H9 (cell line): Measurements from ENCODE around the gene WNT5B. TPM values are rescaled to one million over a fixed set of nuclear protein-coding genes. Genes with fewer than 3 reads are reported as not detected.

ENCODE experiments used
- DNase-seq: peaks from one replicate; pipeline ENCODE4 v3.0.0-alpha.2; 2017
- H2AFZ ChIP-seq: one replicate; pipeline ENCODE4 v1.6.1; 2013; ENCODE audit warnings: mild to moderate bottlenecking, low read length, control low read depth, moderate library complexity
- H2AK5ac ChIP-seq: 2 replicates; pipeline ENCODE4 v1.6.1; 2013; ENCODE audit warnings: low read length, control low read depth, mixed read lengths; ENCODE audit not compliant: insufficient read length
- H2BK120ac ChIP-seq: one replicate; pipeline ENCODE4 v1.6.1; 2013; ENCODE audit warnings: low read depth, mild to moderate bottlenecking, low read length, control low read depth, inconsistent platforms; ENCODE audit not compliant: poor library complexity, severe bottlenecking
- H2BK12ac ChIP-seq: 2 replicates; pipeline ENCODE4 v1.6.1; 2013; ENCODE audit warnings: low read length, control low read depth, mixed read lengths, low read depth; ENCODE audit not compliant: insufficient read length
- H2BK15ac ChIP-seq: 2 replicates; pipeline ENCODE4 v1.6.1; 2013; ENCODE audit warnings: low read depth, low read length, control low read depth
- H2BK20ac ChIP-seq: one replicate; pipeline ENCODE4 v1.6.1; 2013; ENCODE audit warnings: low read depth, mild to moderate bottlenecking, low read length, control low read depth, inconsistent platforms; ENCODE audit not compliant: poor library complexity, severe bottlenecking
- H2BK5ac ChIP-seq: 2 replicates; pipeline ENCODE4 v1.6.1; 2013; ENCODE audit warnings: low read length, control low read depth, mixed read lengths; ENCODE audit not compliant: insufficient read length
- H3K14ac ChIP-seq: 2 replicates; pipeline ENCODE4 v1.6.1; 2013; ENCODE audit warnings: low read length, control low read depth; ENCODE audit not compliant: insufficient read depth
- H3K18ac ChIP-seq: 2 replicates; pipeline ENCODE4 v1.6.1; 2013; ENCODE audit warnings: low read depth, mild to moderate bottlenecking, mixed read lengths, low read length, control low read depth; ENCODE audit not compliant: insufficient read length
- H3K23ac ChIP-seq: 2 replicates; pipeline ENCODE4 v1.6.1; 2013; ENCODE audit warnings: low read length, control low read depth, mixed read lengths, low read depth; ENCODE audit not compliant: insufficient read length
- H3K23me2 ChIP-seq: 2 replicates; pipeline ENCODE4 v1.6.1; 2013; ENCODE audit warnings: low read depth, mild to moderate bottlenecking, mixed read lengths, low read length, control low read depth; ENCODE audit not compliant: insufficient read length, poor library complexity, severe bottlenecking
- H3K27ac ChIP-seq: 2 replicates; pipeline ENCODE4 v1.5.1; 2013; ENCODE audit warnings: low read length, control low read depth, mixed read lengths, low read depth; ENCODE audit not compliant: insufficient read length
- H3K27me3 ChIP-seq: 2 replicates; pipeline ENCODE4 v1.6.1; 2013; ENCODE audit warnings: low read length, control low read depth, inconsistent platforms; ENCODE audit not compliant: insufficient read depth
- H3K4ac ChIP-seq: 2 replicates; pipeline ENCODE4 v1.6.1; 2013; ENCODE audit warnings: low read depth, mild to moderate bottlenecking, control low read depth, inconsistent platforms, low read length, moderate library complexity
- H3K4me1 ChIP-seq: 2 replicates; pipeline ENCODE4 v1.6.1; 2013; ENCODE audit warnings: low read length, control low read depth, inconsistent platforms; ENCODE audit not compliant: insufficient read depth
- H3K4me2 ChIP-seq: 2 replicates; pipeline ENCODE4 v1.6.1; 2013; ENCODE audit warnings: low read length, control low read depth, mixed read lengths; ENCODE audit not compliant: insufficient read length, insufficient read depth
- H3K56ac ChIP-seq: 2 replicates; pipeline ENCODE4 v1.6.1; 2013; ENCODE audit warnings: low read depth, mild to moderate bottlenecking, mixed read lengths, low read length, control low read depth; ENCODE audit not compliant: insufficient read length
- H3K79me1 ChIP-seq: 2 replicates; pipeline ENCODE4 v1.6.1; 2013; ENCODE audit warnings: low read depth, mild to moderate bottlenecking, moderate library complexity, low read length, control low read depth, inconsistent platforms; ENCODE audit not compliant: insufficient read depth, poor library complexity, severe bottlenecking
- H3K79me2 ChIP-seq: 2 replicates; pipeline ENCODE4 v1.6.1; 2013; ENCODE audit warnings: low read length, control low read depth, inconsistent platforms; ENCODE audit not compliant: insufficient read depth
- H3K9ac ChIP-seq: 2 replicates; pipeline ENCODE4 v1.6.1; 2013; ENCODE audit warnings: low read length, control low read depth, mixed read lengths; ENCODE audit not compliant: insufficient read length; ENCODE audit errors: extremely low read depth
- H3K9me3 ChIP-seq: one replicate; pipeline ENCODE4 v1.6.1; 2013; ENCODE audit warnings: low read depth, low read length, inconsistent platforms; ENCODE audit not compliant: control insufficient read depth
- H3T11ph ChIP-seq: one replicate; pipeline ENCODE4 v1.6.1; 2013; ENCODE audit warnings: mild to moderate bottlenecking, low read length, control low read depth, inconsistent platforms
- H4K20me1 ChIP-seq: one replicate; pipeline ENCODE4 v1.6.1; 2013; ENCODE audit not compliant: control insufficient read depth, insufficient read length, insufficient read depth
- H4K5ac ChIP-seq: 2 replicates; pipeline ENCODE4 v1.6.1; 2013; ENCODE audit warnings: low read depth, mild to moderate bottlenecking, mixed read lengths, low read length, control low read depth; ENCODE audit not compliant: insufficient read length
- H4K8ac ChIP-seq: replicated peaks from 2 replicates; pipeline ENCODE4 v1.6.1; 2013; ENCODE audit warnings: low read length, control low read depth, mixed read lengths, low read depth; ENCODE audit not compliant: insufficient read length
- H4K91ac ChIP-seq: 2 replicates; pipeline ENCODE4 v1.6.1; 2013; ENCODE audit warnings: low read depth, mild to moderate bottlenecking, moderate library complexity, mixed read lengths, low read length, control low read depth; ENCODE audit not compliant: insufficient read length
- H3K27ac Mint-ChIP-seq, 3 experiments: 2 replicates in 2 of 3; 3 replicates in 1 of 3; pipeline ENCODE4 v1.8.0; 2020 to 2021; ENCODE audit warnings: mixed read lengths in 3 of 3, mild to moderate bottlenecking in 1 of 3, moderate library complexity in 1 of 3
- H3K27me3 Mint-ChIP-seq: 2 replicates; pipeline ENCODE4 v1.8.0; 2021; ENCODE audit warnings: low read depth, mild to moderate bottlenecking, moderate library complexity, mixed read lengths
- H3K36me3 Mint-ChIP-seq, 3 experiments: 2 replicates in 2 of 3; 3 replicates in 1 of 3; pipeline ENCODE4 v1.8.0; 2020 to 2021; ENCODE audit warnings: low read depth in 3 of 3, mixed read lengths in 3 of 3; ENCODE audit not compliant: insufficient read depth in 1 of 3
- H3K4me1 Mint-ChIP-seq, 2 experiments: 2 replicates each; pipeline ENCODE4 v1.8.0; 2020; ENCODE audit warnings: mixed read lengths in 2 of 2
- H3K4me3 Mint-ChIP-seq, 2 experiments: 2 replicates in 1 of 2; 3 replicates in 1 of 2; pipeline ENCODE4 v1.8.0; 2020 to 2021; ENCODE audit warnings: mild to moderate bottlenecking in 2 of 2, mixed read lengths in 2 of 2, moderate library complexity in 1 of 2
- H3K9me3 Mint-ChIP-seq, 2 experiments: 2 replicates in 1 of 2; 3 replicates in 1 of 2; pipeline ENCODE4 v1.8.0; 2020; ENCODE audit warnings: mild to moderate bottlenecking in 2 of 2, mixed read lengths in 2 of 2, moderate library complexity in 1 of 2
- WGBS: extraction: QIAGEN DNeasy Blood & Tissue Kit; methylation state at CpG from one replicate; pipeline ENCODE4 v1.1.7; 2013; ENCODE audit warnings: missing lambda C conversion rate, low lambda C conversion rate, mixed read lengths; ENCODE audit not compliant: insufficient read length; ENCODE audit errors: extremely low coverage; 5-methylcytosine and 5-hydroxymethylcytosine counted together
- total RNA-seq: library from RNA; stranded (reverse); gene quantifications from 2 replicates; pipeline ENCODE4 v1.2.1, GENCODE V29; 2021
- TF ChIP-seq, protein P1 (sequence below): fragments of 200-600 bp; sonication (generic); conservative IDR thresholded peaks from 3 replicates; pipeline ENCODE4 v1.8.0; 2021; ENCODE audit warnings: antibody characterized with exemption, mild to moderate bottlenecking

Gene WNT5B
- total RNA-seq, 1 experiment from 2014 or later = 1.5 TPM

DNA sequence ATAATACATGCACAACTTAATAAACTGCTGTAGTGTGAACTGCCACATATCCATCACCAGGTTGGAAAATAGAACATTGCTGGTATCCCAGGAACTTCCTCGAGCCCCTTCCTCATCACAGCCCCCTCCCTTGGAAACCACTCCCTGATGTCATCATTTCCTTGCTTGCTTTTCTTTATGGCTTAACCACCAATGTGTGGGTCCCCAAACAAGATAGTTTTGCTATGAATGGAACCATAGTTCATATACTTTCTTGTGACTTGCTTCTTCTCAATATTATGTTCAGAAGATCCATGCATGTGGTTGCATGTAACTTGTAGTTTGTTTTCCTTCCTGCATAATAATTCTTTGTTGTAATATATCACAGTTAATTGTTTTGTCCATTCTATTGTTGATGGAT lies 8.9 kb upstream of the WNT5B start:
- H2BK15ac ChIP-seq = no peak overlapping the region
- H2BK5ac ChIP-seq = no peak overlapping the region
- H2BK20ac ChIP-seq = no peak overlapping the region
- no peak overlapping the region for H2BK120ac ChIP-seq
- no peak overlapping the region for H2AFZ ChIP-seq
- no peak overlapping the region for H4K5ac ChIP-seq
- no peak overlapping the region for H3T11ph ChIP-seq
- H4K91ac ChIP-seq = no peak overlapping the region
- no peaks in the 10 kb centered on the region for H3K79me1 ChIP-seq
- Mint-ChIP-seq H3K9me3 (no peaks in the 10 kb centered on the region), H3K27me3 (peaks cover 43% of the 10 kb centered on the region), H3K27ac (no peak overlapping the region), H3K36me3 (no peaks in the 10 kb centered on the region), H3K4me3 (no peak overlapping the region), H3K4me1 (peaks cover 13 to 16% of the 10 kb centered on the region in 2 experiments)
- H3K4me2 ChIP-seq = no peak overlapping the region
- no peaks in the 10 kb centered on the region for H3K9me3 ChIP-seq
- H3K18ac ChIP-seq = no peak overlapping the region
- no peak overlapping the region for H3K9ac ChIP-seq
- no peak overlapping the region for H3K4ac ChIP-seq
- no peak overlapping the region for H3K23ac ChIP-seq
- H4K20me1 ChIP-seq = no peaks in the 10 kb centered on the region
- no peak overlapping the region for H2AK5ac ChIP-seq
- H3K56ac ChIP-seq = no peak overlapping the region
- H3K79me2 ChIP-seq = no peaks in the 10 kb centered on the region
- no peak overlapping the region for H3K27ac ChIP-seq
- WGBS = no CpG with 5 or more reads among the region's 1 CpG
- H3K14ac ChIP-seq = no peak overlapping the region
- no peak overlapping the region for H4K8ac ChIP-seq
- no peak for DNase-seq
- TF ChIP-seq, protein P1, sequence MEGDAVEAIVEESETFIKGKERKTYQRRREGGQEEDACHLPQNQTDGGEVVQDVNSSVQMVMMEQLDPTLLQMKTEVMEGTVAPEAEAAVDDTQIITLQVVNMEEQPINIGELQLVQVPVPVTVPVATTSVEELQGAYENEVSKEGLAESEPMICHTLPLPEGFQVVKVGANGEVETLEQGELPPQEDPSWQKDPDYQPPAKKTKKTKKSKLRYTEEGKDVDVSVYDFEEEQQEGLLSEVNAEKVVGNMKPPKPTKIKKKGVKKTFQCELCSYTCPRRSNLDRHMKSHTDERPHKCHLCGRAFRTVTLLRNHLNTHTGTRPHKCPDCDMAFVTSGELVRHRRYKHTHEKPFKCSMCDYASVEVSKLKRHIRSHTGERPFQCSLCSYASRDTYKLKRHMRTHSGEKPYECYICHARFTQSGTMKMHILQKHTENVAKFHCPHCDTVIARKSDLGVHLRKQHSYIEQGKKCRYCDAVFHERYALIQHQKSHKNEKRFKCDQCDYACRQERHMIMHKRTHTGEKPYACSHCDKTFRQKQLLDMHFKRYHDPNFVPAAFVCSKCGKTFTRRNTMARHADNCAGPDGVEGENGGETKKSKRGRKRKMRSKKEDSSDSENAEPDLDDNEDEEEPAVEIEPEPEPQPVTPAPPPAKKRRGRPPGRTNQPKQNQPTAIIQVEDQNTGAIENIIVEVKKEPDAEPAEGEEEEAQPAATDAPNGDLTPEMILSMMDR = no peak
- H3K23me2 ChIP-seq = no peaks in the 10 kb centered on the region
- no peak overlapping the region for H2BK12ac ChIP-seq
- H3K27me3 ChIP-seq = no peaks in the 10 kb centered on the region
- no peaks in the 10 kb centered on the region; the same call in 1 of the 2 replicates for H3K4me1 ChIP-seq
